Aorta (tissue), 5 donors: Measurements from ENCODE around the gene HNF1A. TPM values are rescaled to one million over a fixed set of nuclear protein-coding genes. Genes with fewer than 3 reads are reported as not detected.

Source experiments
- ATAC-seq: fragments of 200-7000 bp; cut with Tn5 transposase; one replicate; pipeline ENCODE4 v1.9.1; 2022; ENCODE audit warnings: moderate library complexity; ENCODE audit not compliant: low FRiP score
- DNase-seq, 2 donors: peaks; one replicate each; pipeline ENCODE4 v3.0.0-alpha.2; 2020
- H3K27ac ChIP-seq, 2 donors: one replicate each; pipeline ENCODE4 v1.5.1; 2013; ENCODE audit warnings: low read length in 2 of 2, mild to moderate bottlenecking in 2 of 2, moderate library complexity in 2 of 2, control low read depth in 1 of 2, inconsistent platforms in 1 of 2, low read depth in 1 of 2
- H3K27me3 ChIP-seq, 2 donors: one replicate each; pipeline ENCODE4 v1.6.1; 2013; ENCODE audit warnings: control low read depth in 1 of 2, low read length in 1 of 2, mild to moderate bottlenecking in 1 of 2, moderate library complexity in 1 of 2; ENCODE audit not compliant: insufficient read depth in 2 of 2, control insufficient read depth in 1 of 2
- H3K36me3 ChIP-seq, 2 donors: one replicate each; pipeline ENCODE4 v1.6.1; 2013; ENCODE audit warnings: control low read depth in 1 of 2, low read length in 1 of 2, mild to moderate bottlenecking in 1 of 2; ENCODE audit not compliant: insufficient read depth in 2 of 2, control insufficient read depth in 1 of 2
- H3K4me1 ChIP-seq, 2 donors: one replicate each; pipeline ENCODE4 v1.6.1; 2013; ENCODE audit warnings: low read length in 2 of 2, control low read depth in 1 of 2, mild to moderate bottlenecking in 1 of 2, moderate library complexity in 1 of 2; ENCODE audit not compliant: insufficient read depth in 2 of 2, control insufficient read depth in 1 of 2
- H3K4me3 ChIP-seq, 2 donors: one replicate each; pipeline ENCODE4 v1.5.1; 2013; ENCODE audit warnings: low read length in 2 of 2, control low read depth in 1 of 2, mild to moderate bottlenecking in 1 of 2
- H3K9me3 ChIP-seq: one replicate; pipeline ENCODE4 v1.6.1; 2013; ENCODE audit warnings: mild to moderate bottlenecking, low read length; ENCODE audit not compliant: control insufficient read depth
- WGBS, 2 donors: extraction: QIAGEN DNeasy Blood & Tissue Kit; methylation state at CpG; one replicate each; pipeline ENCODE4 v1.1.7; 2013; 5-methylcytosine and 5-hydroxymethylcytosine counted together
- intact Hi-C, 2 donors: fragments of 100-400 bp; cut with DNase I; formaldehyde crosslinking; loops; one replicate each; pipeline versions ENCODE4 v1.14.2 to v1.15.0; 2022
- polyA plus RNA-seq, 2 donors: library from polyadenylated mRNA; stranded (reverse); fragments of 200-250 nt; gene quantifications; one replicate each; pipeline ENCODE4 v1.2.3, GENCODE V29; 2013
- total RNA-seq, 2 donors: library from RNA; stranded (reverse); fragmentation: NEBNext Ultra II Directional; extraction: Animal tissue kit (Norgen Biotek cat#: 25700); gene quantifications; one replicate each; pipeline ENCODE4 v1.2.1, GENCODE V29; 2021
- donor health status: healthy with polysubstance abuse.
- donor health status: Bipolar disorder and iron deficiency.
- donor health status: DM: no; HTN: no; CAD: no.
- donor health status: DM: no; HTN: no; CAD: no.
- donor health status: DM: yes; HTN: yes; CAD: no.

The HNF1A gene
- total and polyA plus RNA-seq, 4 donors, result 0.18 to 5.4 TPM; not detected in 2

DNA sequence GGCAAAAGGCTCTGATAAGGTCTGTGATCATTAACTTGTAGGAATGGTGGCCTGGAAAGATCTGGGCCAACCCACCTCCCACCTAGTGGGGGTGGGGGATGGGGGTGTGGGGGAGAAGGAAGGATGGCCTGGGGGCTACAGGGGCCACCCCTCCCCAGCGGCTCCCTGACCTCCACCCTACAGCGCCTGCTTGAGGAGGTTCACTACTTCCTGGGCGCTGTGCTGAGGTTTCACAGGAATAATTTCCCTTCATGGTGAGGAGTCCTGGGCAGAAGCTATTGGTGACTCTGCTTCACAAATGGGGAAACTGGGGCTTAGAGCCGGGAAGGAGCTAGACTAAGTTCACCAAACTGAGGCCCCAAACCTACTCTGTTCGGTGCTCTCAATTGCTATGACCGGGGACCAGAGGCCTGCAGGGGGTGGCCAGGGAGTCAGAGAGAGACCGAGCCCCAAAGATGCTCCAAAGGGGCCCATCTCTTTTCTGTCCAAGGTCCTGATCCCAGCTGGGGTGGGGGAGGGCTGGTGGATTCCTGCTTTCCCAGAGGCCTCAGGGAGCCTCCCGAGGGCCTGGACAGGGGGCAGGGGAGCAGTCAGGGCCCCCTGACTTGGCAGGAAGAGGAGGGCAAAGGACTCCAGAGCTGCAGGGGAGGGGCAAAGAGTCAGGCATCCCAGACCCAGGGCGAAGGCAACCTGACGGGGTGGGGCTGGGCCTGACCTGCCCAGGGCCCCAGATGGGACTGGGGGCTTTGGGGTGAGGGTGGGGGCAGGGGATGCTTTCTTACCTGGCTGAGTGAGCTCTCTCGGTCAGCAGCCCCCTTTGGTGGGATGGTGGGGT lies 1.7 kb downstream of the HNF1A start:
- 86 to 90% methylated on average over 11 of the region's 11 CpGs for WGBS, 2 donors
- intact Hi-C loops, result loop anchor here (10.0 kb wide), 3 partner anchors 125 to 385 kb away; partner anchors contain the start of gene ACADS (in 1 of the 2)
- Histone ChIP-seq H3K4me3 (no peak overlapping the region), H3K4me1 (no peaks in the 10 kb centered on the region), H3K36me3 (no peaks in the 10 kb centered on the region), H3K27me3 (no peaks in the 10 kb centered on the region), H3K9me3 (no peaks in the 10 kb centered on the region), H3K27ac (no peak overlapping the region)
- ATAC-seq (no peak), DNase-seq (no peak)

DNA sequence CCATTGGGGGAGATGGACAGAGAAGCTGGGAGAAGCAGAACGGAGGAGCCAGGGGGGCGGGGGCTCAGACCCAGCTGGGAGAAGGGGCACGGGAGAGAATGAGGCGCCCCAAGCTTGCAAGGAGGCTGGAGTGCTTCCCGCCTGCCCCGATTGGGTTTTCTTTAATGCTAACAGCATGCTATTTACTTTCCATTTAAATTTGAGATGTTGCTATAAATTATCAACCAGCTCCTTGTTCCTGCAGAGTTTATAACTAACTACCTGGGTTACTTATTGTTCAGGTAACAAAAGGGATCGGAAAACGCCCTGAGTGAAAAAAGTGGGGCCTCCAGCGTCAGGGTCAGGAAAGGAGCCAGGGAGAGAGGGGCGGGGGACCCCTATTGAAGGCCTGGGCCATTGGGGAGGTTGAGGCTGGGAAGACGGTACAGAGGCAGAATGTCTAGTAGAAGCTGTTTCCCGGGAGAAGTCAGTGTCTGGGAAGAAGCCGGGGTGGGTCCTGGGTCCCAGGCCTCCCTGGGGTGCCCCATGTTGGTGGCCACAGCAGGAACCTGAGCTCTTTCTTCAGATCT lies 2.5 kb downstream of the HNF1A start:
- ATAC-seq, result no peak
- Histone ChIP-seq H3K27ac (no peak overlapping the region), H3K27me3 (no peaks in the 10 kb centered on the region), H3K4me3 (no peak overlapping the region), H3K36me3 (no peaks in the 10 kb centered on the region), H3K4me1 (no peaks in the 10 kb centered on the region), H3K9me3 (no peaks in the 10 kb centered on the region)
- DNase-seq, result no peak
- intact Hi-C loops, result loop anchor here in 1 of 2 donors (10.0 kb wide), 1 partner anchor 386 kb away; no protein-coding TSS in a partner anchor
- WGBS, 2 donors, result 90 to 94% methylated on average over 13 of the region's 13 CpGs

- DNase-seq (no peak), ATAC-seq (no peak)
- intact Hi-C loops, result loop anchor here in 1 of 2 donors (10.0 kb wide), 1 partner anchor 387 kb away; no protein-coding TSS in a partner anchor
- H3K27me3 ChIP-seq, result no peaks in the 10 kb centered on the region
- H3K4me3 ChIP-seq, result no peak overlapping the region
- H3K9me3 ChIP-seq, result no peaks in the 10 kb centered on the region
- no peaks in the 10 kb centered on the region for H3K4me1 ChIP-seq
- H3K27ac ChIP-seq, result no peak overlapping the region
- WGBS, 2 donors, result 87 to 88% methylated on average over 6 of the region's 6 CpGs
- H3K36me3 ChIP-seq, result no peaks in the 10 kb centered on the region
These were observed 3.1 kb downstream of the HNF1A start for GRCh38 chr12:120981407-120981941.

DNA sequence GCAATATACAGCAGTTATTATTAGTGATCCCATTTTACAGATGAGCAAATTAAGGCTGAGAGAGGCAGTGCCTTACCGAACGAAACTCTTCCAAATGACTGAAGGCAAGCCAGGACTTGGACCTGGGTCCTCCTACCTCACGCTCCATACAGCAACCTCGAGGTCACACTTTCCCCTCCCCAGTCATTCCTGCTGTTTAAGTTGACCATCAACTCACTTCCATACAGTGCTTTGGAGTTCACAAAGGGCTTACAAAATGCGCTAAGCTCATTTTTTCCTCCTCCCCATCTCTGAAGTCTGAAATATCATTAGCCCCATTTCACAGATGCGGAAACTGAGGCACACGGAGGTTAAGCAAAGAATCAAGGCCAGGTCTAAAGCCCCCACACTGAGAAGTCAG lies 4.3 kb downstream of the HNF1A start:
- WGBS, 2 donors, result 81 to 85% methylated on average over 7 of the region's 7 CpGs
- no peak for ATAC-seq
- no peaks in the 10 kb centered on the region for H3K27me3 ChIP-seq
- no peak for DNase-seq
- intact Hi-C loops, result loop anchor here in 1 of 2 donors (10.0 kb wide), 1 partner anchor 388 kb away; no protein-coding TSS in a partner anchor
- H3K4me1 ChIP-seq, result no peaks in the 10 kb centered on the region
- no peaks in the 10 kb centered on the region for H3K9me3 ChIP-seq
- no peak overlapping the region for H3K27ac ChIP-seq
- H3K36me3 ChIP-seq, result no peaks in the 10 kb centered on the region
- H3K4me3 ChIP-seq, result no peak overlapping the region

DNA sequence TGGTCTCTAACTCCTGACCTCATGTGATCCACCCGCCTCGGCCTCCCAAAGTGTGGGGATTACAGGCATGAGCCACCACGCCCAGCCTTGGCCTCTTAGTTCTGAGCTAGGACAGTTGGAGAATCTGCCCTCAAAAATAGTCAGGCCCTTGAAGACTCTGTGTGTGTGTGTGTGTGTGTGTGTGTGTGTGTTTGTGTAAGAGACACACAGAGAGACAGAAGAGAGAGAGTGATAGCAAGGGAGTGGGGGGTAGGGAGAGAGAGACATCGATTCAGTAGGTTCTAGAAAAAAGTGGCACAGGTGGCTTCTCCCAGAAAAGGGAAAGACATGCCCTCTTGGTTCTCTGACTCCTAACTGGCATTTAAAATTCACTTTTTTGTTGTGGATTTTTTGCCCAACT lies 5.4 kb downstream of the HNF1A start:
- WGBS, 2 donors, result 81 to 87% methylated on average over 4 of the region's 4 CpGs
- DNase-seq (no peak), ATAC-seq (no peak)

GRCh38 chr12:120984351-120984898 lies 6.1 kb downstream of the HNF1A start:
- no peak overlapping the region for H3K4me3 ChIP-seq
- WGBS, 2 donors, result 84 to 86% methylated on average over 3 of the region's 3 CpGs
- no peak for DNase-seq
- no peaks in the 10 kb centered on the region for H3K27me3 ChIP-seq
- ATAC-seq, result no peak
- H3K9me3 ChIP-seq, result no peaks in the 10 kb centered on the region
- H3K4me1 ChIP-seq, result no peaks in the 10 kb centered on the region
- H3K27ac ChIP-seq, result no peak overlapping the region
- intact Hi-C loops, result loop anchor here in 1 of 2 donors (10.0 kb wide), 1 partner anchor 390 kb away; no protein-coding TSS in a partner anchor
- H3K36me3 ChIP-seq, result no peaks in the 10 kb centered on the region

More for the DNA sequence above, 5.4 kb downstream of the HNF1A start:
- Histone ChIP-seq H3K36me3 (no peaks in the 10 kb centered on the region), H3K27ac (no peak overlapping the region), H3K9me3 (no peaks in the 10 kb centered on the region), H3K4me3 (no peak overlapping the region), H3K27me3 (no peaks in the 10 kb centered on the region), H3K4me1 (no peaks in the 10 kb centered on the region)
- intact Hi-C loops, result loop anchor here in 1 of 2 donors (10.0 kb wide), 1 partner anchor 389 kb away; no protein-coding TSS in a partner anchor

GRCh38 chr12:120988234-120988633 lies 9.9 kb downstream of the HNF1A start:
- no peak for DNase-seq
- ATAC-seq, result no peak
- WGBS, 2 donors, result 93 to 95% methylated on average over 4 of the region's 4 CpGs
- H3K9me3 ChIP-seq, result no peaks in the 10 kb centered on the region
- no peaks in the 10 kb centered on the region for H3K36me3 ChIP-seq
- no peak overlapping the region for H3K27ac ChIP-seq
- no peak overlapping the region for H3K4me3 ChIP-seq
- intact Hi-C loops, result loop anchor here in 1 of 2 donors (10.0 kb wide), 1 partner anchor 393 kb away; no protein-coding TSS in a partner anchor
- H3K27me3 ChIP-seq, result no peaks in the 10 kb centered on the region
- H3K4me1 ChIP-seq, result no peaks in the 10 kb centered on the region

DNA sequence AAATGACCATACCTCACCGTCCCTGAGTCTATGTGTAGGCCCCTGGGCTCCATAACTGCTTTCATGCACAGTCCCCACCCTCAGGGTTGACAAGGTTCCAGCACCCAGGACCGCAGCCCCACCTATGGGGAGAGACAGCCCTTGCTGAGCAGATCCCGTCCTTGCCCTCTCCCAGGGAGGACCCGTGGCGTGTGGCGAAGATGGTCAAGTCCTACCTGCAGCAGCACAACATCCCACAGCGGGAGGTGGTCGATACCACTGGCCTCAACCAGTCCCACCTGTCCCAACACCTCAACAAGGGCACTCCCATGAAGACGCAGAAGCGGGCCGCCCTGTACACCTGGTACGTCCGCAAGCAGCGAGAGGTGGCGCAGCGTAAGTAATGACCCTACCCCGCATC lies 10.3 kb downstream of the HNF1A start:
- intact Hi-C loops, result loop anchor here in 1 of 2 donors (10.0 kb wide), 1 partner anchor 394 kb away; no protein-coding TSS in a partner anchor
- Histone ChIP-seq H3K9me3 (no peaks in the 10 kb centered on the region), H3K4me1 (no peaks in the 10 kb centered on the region), H3K27ac (no peak overlapping the region), H3K27me3 (no peaks in the 10 kb centered on the region), H3K4me3 (no peak overlapping the region), H3K36me3 (no peaks in the 10 kb centered on the region)
- no peak for DNase-seq
- no peak for ATAC-seq
- 92 to 94% methylated on average over 17 of the region's 17 CpGs for WGBS, 2 donors
